ENCODE data around the gene LRRC42. TPM values are rescaled to one million over a fixed set of nuclear protein-coding genes. Genes with fewer than 3 reads are reported as not detected.

Gene LRRC42, protein sequence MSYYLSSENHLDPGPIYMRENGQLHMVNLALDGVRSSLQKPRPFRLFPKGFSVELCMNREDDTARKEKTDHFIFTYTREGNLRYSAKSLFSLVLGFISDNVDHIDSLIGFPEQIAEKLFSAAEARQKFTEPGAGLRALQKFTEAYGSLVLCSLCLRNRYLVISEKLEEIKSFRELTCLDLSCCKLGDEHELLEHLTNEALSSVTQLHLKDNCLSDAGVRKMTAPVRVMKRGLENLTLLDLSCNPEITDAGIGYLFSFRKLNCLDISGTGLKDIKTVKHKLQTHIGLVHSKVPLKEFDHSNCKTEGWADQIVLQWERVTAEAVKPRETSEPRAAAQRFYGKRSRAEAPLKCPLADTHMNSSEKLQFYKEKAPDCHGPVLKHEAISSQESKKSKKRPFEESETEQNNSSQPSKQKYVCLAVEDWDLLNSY
- total RNA-seq: 19.9 TPM

DNA sequence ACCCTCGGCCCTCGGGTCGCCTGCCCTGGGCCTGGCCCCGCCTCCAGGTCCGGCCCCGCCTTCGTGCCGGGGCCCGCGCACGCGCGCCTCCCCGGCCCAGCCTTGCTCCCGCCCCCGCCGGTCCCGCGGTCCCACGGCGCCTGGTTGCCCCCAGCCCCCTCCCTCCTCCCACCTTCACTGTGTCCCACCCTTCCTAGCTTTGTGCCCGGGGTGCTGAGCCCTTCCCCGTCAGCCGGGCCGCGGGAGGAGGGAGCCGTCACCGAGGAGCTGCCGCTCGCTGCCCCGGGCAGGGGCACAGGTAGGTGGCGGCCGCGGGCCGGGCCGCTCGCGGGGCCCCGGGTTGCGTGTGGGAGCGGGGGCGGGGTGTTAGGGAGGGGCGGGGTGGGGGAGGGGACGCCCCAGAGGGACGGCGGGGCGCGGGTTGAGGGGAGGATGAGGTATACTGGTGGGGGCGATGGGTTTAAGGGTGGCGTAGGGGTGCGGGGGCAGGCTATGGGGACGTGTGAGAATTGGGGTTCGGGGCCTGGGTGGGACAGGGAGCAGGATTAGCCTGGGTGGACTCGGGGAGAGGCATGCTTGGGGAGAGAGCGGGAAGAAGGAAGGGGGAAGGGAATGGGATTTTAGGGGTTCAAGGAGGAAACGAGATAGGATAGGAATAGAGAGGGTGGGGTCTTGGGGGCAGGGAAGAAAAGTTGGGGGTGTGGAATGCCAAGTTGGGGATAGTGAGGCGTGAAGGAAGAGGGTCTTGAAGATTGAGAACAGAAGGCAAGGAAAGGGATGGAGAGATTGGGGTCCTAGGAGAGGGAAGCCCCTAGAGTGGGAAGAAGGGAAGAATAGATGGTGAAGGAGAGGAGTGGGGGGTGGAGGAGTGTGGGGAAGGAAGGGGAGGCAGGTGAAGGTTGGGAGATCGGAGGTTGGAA lies at the start of gene LRRC42:
TSS of gene LRRC42 (plus strand) at position 99 of the 920 bp plus-strand sequence. CDS start 5,650 bp downstream, outside the sequence.

DNA sequence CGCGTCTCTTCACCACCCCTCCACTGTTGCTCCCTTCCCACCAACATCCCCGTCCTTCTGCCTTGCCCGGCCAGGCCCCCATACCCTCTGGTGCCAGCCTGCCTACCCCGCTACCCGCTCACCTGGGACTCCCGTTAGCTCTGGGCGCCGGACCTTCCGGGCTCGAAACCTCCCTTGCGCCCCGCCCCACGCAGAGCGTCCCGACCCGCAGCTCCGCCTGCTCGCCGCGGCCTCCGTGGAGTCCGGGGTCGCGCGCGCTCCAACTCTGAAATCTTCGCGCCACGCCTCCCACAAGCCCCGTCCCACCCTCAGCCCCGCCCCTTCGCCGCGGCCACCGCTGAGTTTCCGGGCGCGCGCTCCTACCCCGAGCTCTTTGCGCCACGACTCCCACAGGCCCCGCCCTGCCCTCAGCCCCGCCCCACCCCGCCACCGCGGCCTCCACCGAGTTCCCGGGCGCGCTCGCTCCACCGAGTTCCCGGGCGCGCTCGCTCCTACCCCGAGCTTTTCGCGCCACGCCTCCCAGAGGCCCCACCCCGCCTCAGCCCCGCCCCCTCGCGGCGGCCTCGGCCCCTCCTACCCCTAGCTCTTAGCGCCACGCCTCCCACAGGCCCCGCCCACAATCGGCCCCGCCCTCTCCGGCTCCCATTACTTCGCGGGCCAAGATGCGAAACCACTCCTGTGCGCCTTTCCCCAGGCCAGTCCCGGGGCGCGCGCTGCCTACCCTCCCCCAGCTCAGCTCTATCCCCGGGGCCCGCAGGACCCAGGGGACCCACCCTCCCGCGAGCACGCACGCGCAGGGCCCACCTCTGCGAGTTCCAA lies 508 bp upstream of the LRRC42 start, which contains the start of gene IFT25:
TSS of gene IFT25 (minus strand) at position 267 of the 819 bp plus-strand sequence. CDS start 5,617 bp downstream, outside the sequence.

Other genes with a start within 250 kb of the LRRC42 start
- 3.0 TPM for gene GLIS1, start 207.2 kb upstream of the LRRC42 start, total RNA-seq
- 21.1 TPM for gene NDC1, start 108.1 kb upstream of the LRRC42 start, total RNA-seq
- 21.4 TPM for gene YIPF1, start 56.6 kb upstream of the LRRC42 start, total RNA-seq
- gene DIO1, start 52.2 kb upstream of the LRRC42 start, total RNA-seq: 8.6 TPM
- 29.0 TPM for gene IFT25, start 651 bp upstream of the LRRC42 start, total RNA-seq
- not detected for gene LDLRAD1, start 71.8 kb downstream of the LRRC42 start, total RNA-seq
- 328 TPM for gene TMEM59, start 106.9 kb downstream of the LRRC42 start, total RNA-seq
- 6.7 TPM for gene TCEANC2, start 107.3 kb downstream of the LRRC42 start, total RNA-seq
- gene CDCP2, start 206.7 kb downstream of the LRRC42 start, total RNA-seq: 0.41 TPM